ENCODE data around the gene YES1. TPM values are rescaled to one million over a fixed set of nuclear protein-coding genes. Genes with fewer than 3 reads are reported as not detected.
A peak's percentile ranks its signal among the peaks of the same experiment; 100 is the strongest.

YES1 gene
- total RNA-seq, 1 donor from 2014 or later, result 209 TPM

- Histone ChIP-seq H3K9ac (no peak overlapping the region), H3K4me3 (no peak overlapping the region), H3K27me3 (no peaks in the 10 kb centered on the region), H3K27ac (no peak overlapping the region), H2AFZ (replicated peaks) (no peak overlapping the region), H3K9me3 (ENCODE audit: low read depth) (no peaks in the 10 kb centered on the region), H3K4me1 (no peaks in the 10 kb centered on the region), H3K79me2 (ENCODE audit: low read depth) (no peaks in the 10 kb centered on the region), H3F3A (ENCODE audit: low read depth) (peaks cover 16% of the 10 kb centered on the region), H3K4me2 (no peak overlapping the region), H3K36me3 (peaks cover 16% of the 10 kb centered on the region), H4K20me1 (ENCODE audit: low read depth) (no peaks in the 10 kb centered on the region)
- Mint-ChIP-seq H3K36me3 (peaks cover 5% of the 10 kb centered on the region), H3K4me1 (no peaks in the 10 kb centered on the region), H3K27me3 (ENCODE audit: insufficient read depth, low read depth) (no peaks in the 10 kb centered on the region), H3K27ac (no peak overlapping the region), H3K4me3 (no peak overlapping the region), H3K9me3 (no peaks in the 10 kb centered on the region)
- TF ChIP-seq EZH2phosphoT487 (IDR thresholded peaks at IDR 0.05) (no peak), CTCF (IDR thresholded peaks at IDR 0.05) (peak; percentile 73)
- DNase-seq (ENCODE audit: low spot score), result peak; percentile 28
Observed at GRCh38 chr18:741931-742512, 70.0 kb downstream of the YES1 start.

GRCh38 chr18:732371-732770 is 79.7 kb downstream of the YES1 start:
- Mint-ChIP-seq H3K27ac (no peak overlapping the region), H3K27me3 (ENCODE audit: insufficient read depth, low read depth) (no peaks in the 10 kb centered on the region), H3K9me3 (no peaks in the 10 kb centered on the region), H3K4me3 (no peak overlapping the region), H3K4me1 (no peaks in the 10 kb centered on the region), H3K36me3 (peaks cover 38% of the 10 kb centered on the region)
- H3K9me3 ChIP-seq (ENCODE audit: low read depth), result no peaks in the 10 kb centered on the region
- peaks cover 4% of the 10 kb centered on the region for H3K36me3 ChIP-seq
- TF ChIP-seq CTCF (IDR thresholded peaks at IDR 0.05), result no peak
- no peak for TF ChIP-seq EZH2 (IDR thresholded peaks at IDR 0.05)
- TF ChIP-seq EZH2phosphoT487 (IDR thresholded peaks at IDR 0.05), result no peak
- no peaks in the 10 kb centered on the region for H3F3A ChIP-seq (ENCODE audit: low read depth)
- no peak overlapping the region for H3K4me2 ChIP-seq
- H3K27me3 ChIP-seq, result no peaks in the 10 kb centered on the region
- H2AFZ ChIP-seq (replicated peaks), result no peak overlapping the region
- no peak for DNase-seq (ENCODE audit: low spot score)
- H3K4me1 ChIP-seq, result no peaks in the 10 kb centered on the region
- no peaks in the 10 kb centered on the region for H3K79me2 ChIP-seq (ENCODE audit: low read depth)
- H3K4me3 ChIP-seq, result no peak overlapping the region
- H3K27ac ChIP-seq, result no peak overlapping the region
- H4K20me1 ChIP-seq (ENCODE audit: low read depth), result no peaks in the 10 kb centered on the region
- no peak overlapping the region for H3K9ac ChIP-seq

- Histone ChIP-seq H4K20me1 (ENCODE audit: low read depth) (no peaks in the 10 kb centered on the region), H3K4me1 (no peaks in the 10 kb centered on the region), H3K79me2 (ENCODE audit: low read depth) (no peaks in the 10 kb centered on the region), H3K27ac (no peak overlapping the region), H3K36me3 (no peaks in the 10 kb centered on the region), H3K4me2 (no peak overlapping the region), H3F3A (ENCODE audit: low read depth) (no peaks in the 10 kb centered on the region), H3K9me3 (ENCODE audit: low read depth) (no peaks in the 10 kb centered on the region), H3K4me3 (no peak overlapping the region), H2AFZ (replicated peaks) (no peak overlapping the region), H3K27me3 (no peaks in the 10 kb centered on the region), H3K9ac (no peak overlapping the region)
- no peak for DNase-seq (ENCODE audit: low spot score)
- Mint-ChIP-seq H3K9me3 (no peaks in the 10 kb centered on the region), H3K4me1 (no peaks in the 10 kb centered on the region), H3K27ac (no peak overlapping the region), H3K36me3 (peaks cover 34% of the 10 kb centered on the region), H3K27me3 (ENCODE audit: insufficient read depth, low read depth) (no peaks in the 10 kb centered on the region), H3K4me3 (no peak overlapping the region)
- TF ChIP-seq EZH2 (IDR thresholded peaks at IDR 0.05), result no peak
- TF ChIP-seq CTCF (IDR thresholded peaks at IDR 0.05), result no peak
- no peak for TF ChIP-seq EZH2phosphoT487 (IDR thresholded peaks at IDR 0.05)
Observed at GRCh38 chr18:731185-731584, 80.9 kb downstream of the YES1 start.
